HepG2 (cell line): ENCODE results near the gene MX2. TPM values are rescaled to one million over a fixed set of nuclear protein-coding genes. Genes with fewer than 3 reads are reported as not detected.

ENCODE experiments used
- ATAC-seq: fragments of 200-7000 bp; cut with Tn5 transposase; 3 replicates; pipeline ENCODE4 v1.9.1; 2020; ENCODE audit warnings: mild to moderate bottlenecking, moderate library complexity
- BruUV-seq: library from RNA; stranded (reverse); fragments of 400-500 nt; replicated peaks from 2 replicates; lab custom pipeline; 2021; lab: Mats Ljungman, UMichigan
- CTCF ChIA-PET: fragments of 300-600 bp; formaldehyde crosslinking; extraction: SDS; loops from one replicate; lab custom pipeline; 2021; ENCODE audit warnings: low total read pairs, inconsistent platforms, low intra/inter-chr PET ratio; lab: Yijun Ruan, JAX
- POLR2A ChIA-PET: fragments of 350-600 bp; sonication (Branson Sonifier 250); formaldehyde crosslinking; loops from one replicate; lab custom pipeline; 2020; ENCODE audit warnings: antibody characterized with exemption, inconsistent platforms; lab: Yijun Ruan, JAX
- DNase-seq: peaks from one replicate; pipeline ENCODE4 v3.0.0-alpha.2; 2015; ENCODE audit warnings: low spot score
- FAIRE-seq: peaks from 3 replicates; lab custom pipeline; 2011; peaks lifted over from hg19 to GRCh38; lab: Jason Lieb, UNC
- H2AFZ ChIP-seq: one replicate; pipeline ENCODE4 v1.6.1; 2011; ENCODE audit warnings: low read length, inconsistent platforms
- H3K27ac ChIP-seq: fragments of 300-600 bp; 3 replicates; pipeline ENCODE4 v1.8.0; 2011; ENCODE audit warnings: mixed run types, mild to moderate bottlenecking, mixed read lengths, low read length, inconsistent platforms; ENCODE audit not compliant: insufficient read depth; ENCODE audit errors: extremely low read length
- H3K27me3 ChIP-seq, 2 experiments: fragments of 200-600 bp in 1 of 2; 2 replicates in 1 of 2; 3 replicates in 1 of 2; pipeline versions ENCODE4 v1.6.0 to v1.8.0; 2011; ENCODE audit warnings: low read length in 2 of 2, mild to moderate bottlenecking in 2 of 2, moderate library complexity in 2 of 2, inconsistent platforms in 1 of 2; ENCODE audit not compliant: insufficient read depth in 2 of 2, control insufficient read depth in 1 of 2
- H3K36me3 ChIP-seq, 2 experiments: fragments of 200-600 bp in 1 of 2; replicated peaks in 1 of 2; 2 replicates in 1 of 2; 3 replicates in 1 of 2; pipeline versions ENCODE4 v1.5.1 to v1.8.0; 2011; ENCODE audit warnings: low read length in 2 of 2, inconsistent platforms in 1 of 2; ENCODE audit not compliant: insufficient read depth in 2 of 2, control insufficient read depth in 1 of 2
- H3K4me1 ChIP-seq: 2 replicates; pipeline ENCODE4 v1.5.1; 2012; ENCODE audit warnings: low read length, inconsistent platforms; ENCODE audit not compliant: insufficient read depth
- H3K4me2 ChIP-seq: 2 replicates; pipeline ENCODE4 v1.6.0; 2011; ENCODE audit warnings: low read depth, low read length, inconsistent platforms
- H3K4me3 ChIP-seq, 3 experiments: fragments of 200-600 bp in 1 of 3; sonication (generic), shearing (Covaris generic) in 1 of 3; replicated peaks in 1 of 3; 2 replicates each; pipeline ENCODE4 v1.5.1; 2011 to 2016; ENCODE audit warnings: low read length in 3 of 3, inconsistent platforms in 2 of 3, low read depth in 2 of 3, mild to moderate bottlenecking in 2 of 3, control low read depth in 1 of 3, mixed read lengths in 1 of 3; ENCODE audit not compliant: insufficient read depth in 1 of 3
- H3K79me2 ChIP-seq: one replicate; pipeline ENCODE4 v1.6.1; 2011; ENCODE audit warnings: low read length, inconsistent platforms; ENCODE audit not compliant: insufficient read depth
- H3K9ac ChIP-seq: 2 replicates; pipeline ENCODE4 v1.6.0; 2011; ENCODE audit warnings: mild to moderate bottlenecking, low read depth, low read length, inconsistent platforms; ENCODE audit not compliant: insufficient read depth
- H3K9me3 ChIP-seq: 2 replicates; pipeline ENCODE4 v1.5.1; 2012; ENCODE audit warnings: mild to moderate bottlenecking, low read length
- H4K20me1 ChIP-seq: 2 replicates; pipeline ENCODE4 v1.6.0; 2011; ENCODE audit warnings: inconsistent platforms, mild to moderate bottlenecking, low read length, moderate library complexity; ENCODE audit not compliant: insufficient read depth
- FOXK2 ChIP-seq: fragments of 450-650 bp; IDR thresholded peaks from 2 replicates; pipeline ENCODE4 v1.6.1; 2016
- FUBP1 ChIP-seq: sonication (generic); formaldehyde crosslinking; IDR thresholded peaks from 2 replicates; pipeline ENCODE4 v1.5.1; 2020; ENCODE audit warnings: missing genetic modification reagents, mild to moderate bottlenecking, borderline replicate concordance
- JUN ChIP-seq: sonication (generic); formaldehyde crosslinking; IDR thresholded peaks from 2 replicates; pipeline ENCODE4 v1.4.0; 2020; ENCODE audit warnings: mild to moderate bottlenecking, missing genetic modification reagents
- ZNF724P ChIP-seq: sonication (generic); formaldehyde crosslinking; IDR thresholded peaks from 2 replicates; pipeline ENCODE4 v1.8.0; 2022; ENCODE audit warnings: missing genetic modification reagents, borderline replicate concordance
- WGBS: methylation state at CpG from one replicate; pipeline ENCODE4 v1.1.6; 2017; ENCODE audit warnings: low lambda C conversion rate; 5-methylcytosine and 5-hydroxymethylcytosine counted together
- in situ Hi-C: cut with HindIII; loops from 2 replicates; pipeline ENCODE4 v1.10.0; 2017; ENCODE audit warnings: low pct_unique_long_range_greater_than_20kb; ENCODE audit not compliant: extremely low pct_ligation_motif_present
- intact Hi-C: fragments of 100-400 bp; cut with micrococcal nuclease; formaldehyde crosslinking; loops from one replicate; pipeline ENCODE4 v1.10.0; 2022; ENCODE audit not compliant: unreplicated experiment
- polyA plus RNA-seq, 8 experiments: library from polyadenylated mRNA; depleted of rRNA in 3 of 8; stranded (reverse) in 7 of 8; unstranded in 1 of 8; fragments of >200 nt; fragmentation: Illumina TruSeq in 4 of 8; extraction: Trizol in 4 of 8; gene quantifications; 2 replicates each; pipeline versions ENCODE4 v1.2.1 to v1.2.3, GENCODE V29; 2011 to 2016; ENCODE audit warnings: low read depth in 4 of 8, missing spikeins in 1 of 8, mixed read lengths in 1 of 8; ENCODE audit not compliant: insufficient read depth in 1 of 8
- total RNA-seq, 5 experiments: library from RNA; depleted of rRNA; stranded (reverse); fragments of >200 nt; fragmentation: Illumina TruSeq; extraction: Trizol; gene quantifications; 2 replicates each; pipeline ENCODE4 v1.2.3, GENCODE V29; 2016; ENCODE audit warnings: low read depth in 1 of 5
- TF ChIP-seq, protein P1 (sequence below): sonication (generic); formaldehyde crosslinking; IDR thresholded peaks from 2 replicates; pipeline ENCODE4 v1.5.1; 2020; ENCODE audit warnings: missing genetic modification reagents, mild to moderate bottlenecking, borderline replicate concordance

The MX2 gene
- total and polyA plus RNA-seq, 2 of the 13 experiments (the other 11 are each of a cell fraction or from before 2014, with no cell fraction given), result 24.0 to 35.7 TPM

DNA sequence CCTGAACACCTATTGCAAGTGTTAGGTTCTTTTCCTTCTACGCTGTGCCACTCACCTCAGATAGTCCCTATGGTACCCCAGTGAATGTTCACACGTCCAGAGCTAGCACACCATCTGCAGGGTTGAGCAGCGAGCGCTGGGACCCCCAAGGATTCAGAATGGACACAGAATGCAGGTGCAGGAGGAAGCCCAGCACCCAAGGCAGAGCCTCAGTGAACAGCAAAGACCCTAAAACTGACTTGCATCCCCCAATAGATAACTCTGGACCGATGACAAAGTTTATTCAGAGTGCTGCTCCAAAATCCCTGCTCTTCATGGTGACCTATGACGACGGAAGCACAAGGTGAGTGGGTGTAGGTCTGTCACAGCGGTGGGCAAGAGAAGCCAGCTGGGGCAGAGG is 15.1 kb upstream of the MX2 start (continued):
- TF ChIP-seq FUBP1 (CRISPR knock-in tag), result no peak
- TF ChIP-seq ZNF724P, result no peak
- no peak for TF ChIP-seq JUN (CRISPR knock-in tag)

GRCh38 chr21:41348434-41348833 is 13.4 kb upstream of the MX2 start:
- WGBS, result 96% methylated on average over 6 of the region's 6 CpGs
- CTCF ChIA-PET, result no interaction called here
- no peak for TF ChIP-seq FOXK2
- TF ChIP-seq, protein P1, sequence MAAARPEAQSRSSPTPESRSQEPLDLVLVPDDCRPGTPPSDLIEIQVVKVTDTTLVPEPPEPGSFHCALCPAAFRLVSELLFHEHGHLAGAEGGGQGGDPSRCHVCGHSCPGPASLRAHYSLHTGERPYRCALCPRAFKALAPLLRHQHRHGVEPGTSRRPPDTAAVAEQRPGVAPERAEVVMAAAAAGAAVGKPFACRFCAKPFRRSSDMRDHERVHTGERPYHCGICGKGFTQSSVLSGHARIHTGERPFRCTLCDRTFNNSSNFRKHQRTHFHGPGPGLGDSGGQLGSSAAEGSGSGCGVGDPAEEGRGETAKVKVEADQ, result no peak
- BruUV-seq, result no TSS peak
- ATAC-seq (no peak), DNase-seq (no peak), FAIRE-seq (no peak)
- Histone ChIP-seq H3K4me2 (no peak overlapping the region), H3K79me2 (no peaks in the 10 kb centered on the region), H3K36me3 (peaks cover 21 to 57% of the 10 kb centered on the region in 2 experiments), H3K9me3 (no peaks in the 10 kb centered on the region), H3K27me3 (no peaks in the 10 kb centered on the region), H4K20me1 (no peaks in the 10 kb centered on the region), H3K27ac (no peak overlapping the region), H2AFZ (no peak overlapping the region), H3K9ac (no peak overlapping the region), H3K4me1 (no peaks in the 10 kb centered on the region), H3K4me3 (no peak overlapping the region)
- in situ Hi-C loops (no loop called here), intact Hi-C loops (no loop called here)
- POLR2A ChIA-PET, result interaction anchor here (1.4 kb wide), 1 partner anchor 26 kb away, joined by 5 read pairs; no protein-coding TSS in a partner anchor
